Mucosa of gallbladder (tissue), 1 donor: Measurements from ENCODE around the gene PCNT. TPM values are rescaled to one million over a fixed set of nuclear protein-coding genes. Genes with fewer than 3 reads are reported as not detected.

Source experiments
- DNase-seq: peaks from one replicate; pipeline ENCODE4 v3.0.0-alpha.2; 2020; ENCODE audit warnings: low spot score
- total RNA-seq: library from RNA; stranded (reverse); gene quantifications from one replicate; pipeline ENCODE4 v1.2.1, GENCODE V29; 2021
- donor health status: DM: no; HTN: no; CAD: no.

Gene PCNT
- total RNA-seq, 1 donor from 2014 or later = 31.0 TPM

- DNase-seq = no peak
Observed at GRCh38 chr21:46329796-46330195, 5.8 kb downstream of the PCNT start.

- no peak for DNase-seq
Observed at GRCh38 chr21:46334351-46335140, 10.6 kb downstream of the PCNT start.

- no peak for DNase-seq
Observed at GRCh38 chr21:46336603-46337002, 12.6 kb downstream of the PCNT start.

DNA sequence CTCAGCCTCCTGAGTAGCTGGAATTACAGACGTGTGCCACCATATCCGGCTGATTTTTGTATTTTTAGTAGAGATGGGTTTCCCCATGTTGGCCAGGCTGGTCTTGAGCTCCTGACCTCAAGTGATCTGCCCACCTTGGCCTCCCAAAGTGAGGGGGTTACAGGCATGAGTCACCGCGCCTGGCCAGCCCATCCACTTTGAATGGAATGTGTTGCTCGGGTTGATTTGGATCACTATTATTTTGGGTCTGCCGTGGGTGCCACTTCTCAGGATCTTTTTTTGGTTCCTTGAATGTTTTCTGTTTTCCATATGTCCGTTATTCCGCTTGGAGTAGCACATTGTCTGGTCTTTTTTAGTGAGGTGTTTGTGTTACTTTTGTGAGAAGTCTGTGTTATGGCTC, 17.0 kb downstream of the PCNT start:
- DNase-seq = no peak

DNA sequence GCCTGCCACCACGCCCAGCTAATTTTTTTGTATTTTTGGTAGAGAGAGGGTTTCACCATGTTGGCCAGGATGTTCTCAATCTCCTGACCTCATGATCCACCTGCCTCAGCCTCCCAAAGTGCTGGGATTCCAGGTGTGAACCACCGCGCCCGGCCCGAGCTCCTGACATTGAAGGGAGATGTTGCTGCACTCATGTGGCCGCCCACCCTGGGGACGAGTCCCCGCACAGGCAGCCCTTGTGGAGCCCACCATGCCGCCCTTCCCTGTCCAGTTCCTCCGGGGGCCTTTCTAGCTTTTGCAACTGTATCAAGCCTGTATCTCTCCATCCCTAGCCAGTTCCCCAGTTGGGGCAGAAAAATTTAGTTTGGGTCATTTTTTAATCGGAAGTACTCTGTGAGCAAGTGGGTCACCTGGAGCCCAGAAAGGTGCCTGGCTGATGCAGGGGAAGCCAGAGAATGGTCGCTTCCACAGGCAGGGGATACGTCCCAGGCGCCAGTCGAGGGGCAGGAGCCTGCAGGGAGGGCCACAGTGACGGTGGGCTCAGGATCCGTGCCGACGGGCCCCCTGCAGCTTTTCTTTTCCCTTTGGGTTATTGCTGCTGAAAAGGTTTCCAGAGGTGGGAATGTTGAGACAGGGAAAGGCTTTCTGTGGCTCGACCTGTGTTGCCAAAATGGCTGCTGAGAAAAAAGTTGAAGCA, 20.4 kb downstream of the PCNT start:
- no peak for DNase-seq

GRCh38 chr21:46345861-46346260, 21.9 kb downstream of the PCNT start:
- no peak for DNase-seq

DNA sequence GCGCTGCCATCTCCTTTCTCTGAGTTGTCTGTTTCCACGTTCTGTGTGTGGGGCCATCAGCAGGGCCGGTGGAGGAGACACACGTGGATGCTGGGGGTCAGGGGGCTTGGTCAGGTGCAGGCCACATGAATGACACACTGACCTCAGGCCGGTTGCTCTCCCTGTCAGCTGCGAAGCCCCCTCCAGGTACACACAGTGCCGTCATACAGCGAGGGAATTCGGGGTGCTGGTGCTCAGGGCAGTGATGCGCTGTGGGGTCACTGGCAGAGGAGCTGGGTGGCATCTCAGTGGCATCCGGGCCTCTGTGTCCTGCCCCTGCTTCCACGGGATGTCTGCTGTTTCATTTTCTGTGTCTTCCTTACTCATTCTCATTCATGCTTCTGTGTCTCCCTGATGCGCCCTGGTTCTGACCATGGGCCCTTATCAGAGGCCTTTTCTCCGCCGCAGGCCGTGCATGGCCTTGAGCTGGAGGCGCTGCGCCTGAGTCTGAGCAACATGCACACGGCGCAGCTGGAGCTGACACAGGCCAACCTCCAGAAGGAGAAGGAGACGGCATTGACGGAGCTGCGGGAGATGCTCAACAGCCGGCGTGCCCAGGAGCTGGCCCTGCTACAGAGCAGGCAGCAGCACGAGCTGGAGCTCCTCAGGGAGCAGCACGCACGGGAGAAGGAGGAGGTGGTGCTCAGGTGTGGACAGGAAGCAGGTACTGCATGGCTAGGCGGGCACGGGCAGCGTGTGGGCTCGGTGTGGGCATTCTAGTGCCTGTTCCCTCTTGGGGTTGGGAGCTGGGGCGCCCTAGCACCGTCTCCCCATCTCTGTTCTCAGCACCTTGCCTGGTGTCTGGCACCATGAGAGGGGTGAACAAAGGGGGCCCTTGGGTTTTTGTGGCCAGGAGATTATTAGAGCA, 22.6 kb downstream of the PCNT start:
- no peak for DNase-seq

DNA sequence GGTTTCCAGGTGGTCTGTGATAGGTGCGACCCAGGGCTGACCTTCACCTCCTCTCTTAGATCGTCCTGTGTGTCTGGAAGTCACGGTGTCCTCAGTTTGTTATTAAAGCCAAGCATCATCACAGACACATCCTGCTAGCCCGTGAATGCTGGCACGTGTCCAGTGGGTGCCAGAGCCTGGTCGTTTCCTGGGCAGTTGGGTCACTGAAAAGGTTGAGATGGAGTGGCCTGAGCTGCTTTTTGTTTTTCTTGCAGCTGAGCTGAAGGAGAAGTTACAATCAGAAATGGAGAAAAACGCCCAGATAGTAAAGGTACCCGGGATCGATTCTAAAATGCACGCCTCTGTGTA, 23.2 kb downstream of the PCNT start:
- DNase-seq = no peak

DNA sequence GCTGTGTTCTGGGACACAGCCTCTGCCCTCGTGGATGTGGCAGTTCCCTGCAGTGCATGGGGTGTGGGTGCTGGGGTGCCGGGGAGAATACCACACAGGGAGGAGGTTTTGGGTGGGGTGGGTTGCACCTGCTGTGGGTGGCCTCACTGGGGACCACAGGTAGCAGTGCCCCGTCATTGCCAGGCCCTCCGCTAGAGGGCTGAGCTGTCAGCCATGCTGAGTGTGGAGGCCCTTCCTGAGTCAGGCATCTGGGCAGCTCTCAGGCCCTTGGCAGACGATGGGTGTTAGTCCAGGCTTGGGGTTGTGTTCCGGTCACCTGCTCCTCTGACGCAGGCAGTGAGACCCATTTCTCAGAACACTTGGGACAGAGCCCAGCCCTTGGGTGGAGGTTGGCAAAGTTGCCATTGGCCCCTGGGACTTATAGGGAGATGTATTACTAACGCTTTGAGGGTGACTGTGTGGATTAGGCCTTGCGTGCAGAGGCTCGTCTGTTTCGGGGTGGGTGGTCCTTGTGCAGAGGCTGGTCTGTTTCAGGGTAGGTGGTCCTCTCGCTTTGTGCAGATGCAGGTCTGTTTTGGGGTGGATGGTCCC, 23.9 kb downstream of the PCNT start:
- DNase-seq = peak; percentile 29

DNA sequence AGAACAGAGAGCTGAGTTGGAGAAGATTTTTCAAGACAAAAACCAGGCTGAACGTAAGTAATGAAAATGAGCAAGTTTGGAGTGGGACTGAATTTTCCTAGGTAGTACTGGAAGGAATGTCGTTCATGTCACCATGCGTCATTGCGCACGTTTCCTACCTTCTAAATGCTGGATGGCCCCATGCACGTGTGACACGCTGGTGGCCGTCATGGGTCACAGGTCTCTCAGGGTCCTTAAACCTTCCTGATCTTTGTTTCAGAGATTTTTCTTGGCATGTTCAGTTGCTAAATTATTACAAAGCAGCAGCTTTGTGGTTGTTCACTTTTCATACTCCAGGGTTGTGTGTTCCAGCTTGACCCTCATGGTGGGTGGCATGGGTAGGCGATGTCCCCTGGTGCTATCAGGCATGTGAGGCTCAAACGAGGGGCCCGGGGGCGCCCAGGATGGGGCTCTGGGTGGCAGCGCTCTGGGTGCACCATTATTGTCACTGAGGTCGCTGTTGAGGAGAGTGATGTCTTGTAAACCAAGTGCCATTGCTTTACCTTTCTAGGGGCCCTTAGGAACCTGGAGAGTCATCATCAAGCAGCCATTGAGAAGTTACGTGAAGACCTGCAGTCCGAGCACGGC, 25.3 kb downstream of the PCNT start:
- DNase-seq = no peak

GRCh38 chr21:46350571-46350970, 26.6 kb downstream of the PCNT start:
- no peak for DNase-seq

DNA sequence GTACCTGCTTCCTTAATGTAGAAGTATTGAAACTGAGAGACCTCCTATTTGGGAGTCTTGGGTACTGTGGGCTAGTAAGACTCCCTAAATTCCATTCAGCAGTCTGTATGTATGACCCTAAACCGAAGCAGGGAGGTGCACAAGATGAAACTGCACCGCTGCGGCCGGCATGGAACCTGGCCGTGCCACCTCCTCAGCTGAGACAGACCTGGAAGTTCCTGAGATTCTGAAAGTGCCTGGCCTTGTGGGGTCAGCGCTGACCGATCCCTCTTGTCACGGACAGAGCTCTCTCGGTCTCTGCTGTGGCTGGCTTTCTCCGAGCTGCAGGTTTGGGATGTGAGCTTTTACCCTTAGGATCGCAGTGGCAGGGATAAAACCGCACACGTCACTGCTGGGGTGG, 27.0 kb downstream of the PCNT start:
- no peak for DNase-seq

DNA sequence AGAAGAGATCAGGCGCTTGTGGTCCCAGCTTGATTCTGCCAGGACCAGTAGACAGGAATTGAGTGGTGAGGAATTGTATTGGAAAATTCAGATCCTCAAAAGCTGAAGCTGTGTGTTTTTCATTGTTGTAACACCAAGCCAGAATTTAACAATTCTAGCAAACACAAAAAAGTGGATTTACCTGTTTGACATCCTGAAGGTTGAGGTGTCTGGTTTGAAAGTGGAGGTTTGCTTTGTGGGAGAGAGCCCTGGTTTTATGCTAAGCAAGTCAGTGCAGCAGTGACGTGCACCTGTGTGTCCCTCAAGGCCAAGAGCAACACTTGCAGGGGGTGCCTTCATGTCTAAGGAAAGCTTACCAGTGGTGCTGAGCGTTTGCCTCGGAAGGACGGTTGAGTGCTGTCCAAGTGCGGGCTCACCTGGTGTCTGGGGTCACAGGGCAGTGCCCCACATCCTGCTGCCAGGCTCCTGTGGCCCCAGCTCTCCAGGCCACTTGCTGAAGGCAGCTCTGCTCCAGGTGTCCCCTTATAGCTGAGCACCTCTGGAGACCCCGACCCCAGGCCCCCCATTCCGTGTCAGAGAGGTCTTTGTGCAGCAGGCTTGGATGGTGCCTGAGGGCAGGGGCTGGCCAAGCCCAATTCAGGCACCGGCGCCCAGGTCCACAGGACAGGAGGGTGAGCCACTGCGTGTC, 27.7 kb downstream of the PCNT start:
- DNase-seq = no peak

DNA sequence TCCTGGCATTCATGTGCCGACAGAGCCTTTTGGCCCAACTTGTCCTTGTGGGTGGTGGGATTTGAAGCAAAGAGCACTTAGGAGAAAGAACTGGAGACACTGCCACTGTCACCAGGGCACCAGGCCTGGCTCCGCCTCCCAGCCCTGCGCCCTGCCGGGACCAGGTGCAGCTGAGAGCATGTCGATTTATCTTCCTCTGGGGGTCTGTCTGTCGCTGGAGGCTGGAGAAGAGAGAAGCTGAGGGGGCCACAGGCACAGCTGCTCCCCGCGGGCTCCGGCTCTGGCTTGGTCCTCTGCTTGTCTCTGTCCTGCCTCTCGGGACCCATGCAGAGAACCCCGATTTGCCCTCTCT, 28.2 kb downstream of the PCNT start:
- no peak for DNase-seq

DNA sequence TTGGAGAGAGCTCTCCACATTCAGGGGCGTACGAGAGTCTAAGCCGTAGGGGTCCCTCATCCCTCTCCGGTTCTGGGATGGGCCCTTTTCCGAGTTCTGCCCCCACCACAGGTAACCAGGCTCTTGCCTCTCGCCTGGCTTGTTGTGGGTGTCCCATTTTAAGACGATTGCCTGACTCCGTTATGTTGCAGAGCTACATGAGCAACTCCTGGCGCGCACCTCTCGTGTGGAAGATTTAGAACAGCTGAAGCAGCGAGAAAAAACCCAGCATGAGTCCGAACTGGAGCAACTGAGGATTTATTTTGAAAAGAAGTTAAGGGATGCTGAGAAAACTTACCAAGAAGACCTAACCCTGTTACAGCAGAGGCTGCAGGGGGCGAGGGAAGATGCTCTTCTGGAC, 29.0 kb downstream of the PCNT start:
- no peak for DNase-seq

DNA sequence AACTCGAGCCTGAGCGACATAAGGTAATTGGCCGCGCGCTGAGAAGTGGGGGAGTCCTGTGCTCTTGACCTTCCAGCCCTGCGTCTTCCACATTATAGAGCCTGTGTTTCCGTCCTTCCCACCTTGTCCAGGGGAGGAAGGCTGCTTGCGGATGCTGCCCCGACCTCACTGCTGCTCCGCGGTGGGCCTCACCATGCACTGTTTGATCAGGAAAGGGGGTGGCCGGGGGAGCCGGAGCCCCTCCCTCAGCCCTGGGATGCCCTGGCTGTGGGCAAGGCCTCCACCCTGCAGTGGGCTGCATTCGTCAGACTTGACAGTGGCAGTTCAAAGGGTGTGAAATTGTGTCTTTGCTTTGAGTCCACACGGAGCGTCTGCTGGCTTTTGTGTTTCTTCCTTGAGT, 30.1 kb downstream of the PCNT start:
- no peak for DNase-seq

GRCh38 chr21:46354518-46354917, 30.6 kb downstream of the PCNT start:
- no peak for DNase-seq

- no peak for DNase-seq
Observed at GRCh38 chr21:46355161-46356004, 31.4 kb downstream of the PCNT start.

GRCh38 chr21:46356005-46356338, 32.0 kb downstream of the PCNT start:
- DNase-seq = no peak
